Glomerular endothelial cell (primary cell): ENCODE results near the gene PAXX. TPM values are rescaled to one million over a fixed set of nuclear protein-coding genes. Genes with fewer than 3 reads are reported as not detected.

Experiments used
- total RNA-seq: library from RNA; depleted of rRNA; stranded (reverse); fragments of >200 nt; gene quantifications from 2 replicates; pipeline ENCODE4 v1.2.3, GENCODE V29; 2015

The PAXX gene
- total RNA-seq, 1 donor from 2014 or later, result 47.2 TPM

Other genes with a start within 250 kb of the PAXX start
- gene LCN10, start 249.5 kb upstream of the PAXX start, total RNA-seq, result not detected in 2 replicates
- not detected in 2 replicates for gene LCN6, start 243.9 kb upstream of the PAXX start, total RNA-seq
- not detected in 2 replicates for gene LCN8, start 234.2 kb upstream of the PAXX start, total RNA-seq
- gene LCN15, start 227.9 kb upstream of the PAXX start, total RNA-seq, result 0.29 TPM in 1 of 2 replicates, not detected in the other
- gene TMEM141, start 201.1 kb upstream of the PAXX start, total RNA-seq, result 69.7 and 113 TPM in 2 replicates
- gene CCDC183, start 196.1 kb upstream of the PAXX start, total RNA-seq, result 0.41 and 0.48 TPM in 2 replicates
- gene RABL6, start 184.5 kb upstream of the PAXX start, total RNA-seq, result 90.2 and 99.9 TPM in 2 replicates
- gene AJM1, start 149.9 kb upstream of the PAXX start, total RNA-seq, result 0.48 and 1.6 TPM in 2 replicates
- 153 and 179 TPM in 2 replicates for gene PHPT1, start 143.0 kb upstream of the PAXX start, total RNA-seq
- 1.4 and 3.4 TPM in 2 replicates for gene MAMDC4, start 140.1 kb upstream of the PAXX start, total RNA-seq
- gene EDF1, start 126.1 kb upstream of the PAXX start, total RNA-seq, result 496 and 520 TPM in 2 replicates
- gene TRAF2, start 105.9 kb upstream of the PAXX start, total RNA-seq, result 12.2 and 21.9 TPM in 2 replicates
- 187 and 188 TPM in 2 replicates for gene FBXW5, start 47.7 kb upstream of the PAXX start, total RNA-seq
- gene C8G, start 47.2 kb upstream of the PAXX start, total RNA-seq, result not detected in 2 replicates
- gene LCN12, start 40.1 kb upstream of the PAXX start, total RNA-seq, result not detected in 2 replicates
- not detected in 2 replicates for gene PTGDS, start 14.9 kb upstream of the PAXX start, total RNA-seq
- not detected in 2 replicates for gene LCNL1, start 9.4 kb upstream of the PAXX start, total RNA-seq
- gene CLIC3, start 4.1 kb downstream of the PAXX start, total RNA-seq, result 0.29 and 2.3 TPM in 2 replicates
- 27.2 and 28.4 TPM in 2 replicates for gene ABCA2, start 35.8 kb downstream of the PAXX start, total RNA-seq
- not detected in 2 replicates for gene FUT7, start 39.7 kb downstream of the PAXX start, total RNA-seq
- 195 and 250 TPM in 2 replicates for gene NPDC1, start 53.8 kb downstream of the PAXX start, total RNA-seq
- gene ENTPD2, start 61.6 kb downstream of the PAXX start, total RNA-seq, result not detected in 2 replicates
- gene SAPCD2, start 78.1 kb downstream of the PAXX start, total RNA-seq, result 6.1 and 6.7 TPM in 2 replicates
- 17.2 and 30.3 TPM in 2 replicates for gene UAP1L1, start 85.1 kb downstream of the PAXX start, total RNA-seq
- 109 and 118 TPM in 2 replicates for gene MAN1B1, start 94.6 kb downstream of the PAXX start, total RNA-seq
- gene DPP7, start 122.3 kb downstream of the PAXX start, total RNA-seq, result 154 and 167 TPM in 2 replicates
- gene GRIN1, start 146.7 kb downstream of the PAXX start, total RNA-seq, result not detected in 2 replicates
- not detected in 2 replicates for gene LRRC26, start 177.6 kb downstream of the PAXX start, total RNA-seq
- not detected in 2 replicates for gene TMEM210, start 179.6 kb downstream of the PAXX start, total RNA-seq
- gene ANAPC2, start 196.1 kb downstream of the PAXX start, total RNA-seq, result 22.9 and 34.2 TPM in 2 replicates
- 91.8 and 109 TPM in 2 replicates for gene SSNA1, start 196.3 kb downstream of the PAXX start, total RNA-seq
- 10.0 and 10.8 TPM in 2 replicates for gene TPRN, start 208.3 kb downstream of the PAXX start, total RNA-seq
- 24.3 and 32.1 TPM in 2 replicates for gene TMEM203, start 213.2 kb downstream of the PAXX start, total RNA-seq
- 10.3 and 12.8 TPM in 2 replicates for gene NDOR1, start 213.3 kb downstream of the PAXX start, total RNA-seq
- 0.76 and 2.9 TPM in 2 replicates for gene RNF208, start 229.8 kb downstream of the PAXX start, total RNA-seq
- gene CYSRT1, start 232.8 kb downstream of the PAXX start, total RNA-seq, result 0.41 and 0.78 TPM in 2 replicates
- not detected in 2 replicates for gene RNF224, start 235.1 kb downstream of the PAXX start, total RNA-seq
- gene SLC34A3, start 238.5 kb downstream of the PAXX start, total RNA-seq, result not detected in 2 replicates
- gene TUBB4B, start 248.9 kb downstream of the PAXX start, total RNA-seq, result 400 and 427 TPM in 2 replicates